ENCODE data around the gene NUS1. TPM values are rescaled to one million over a fixed set of nuclear protein-coding genes. Genes with fewer than 3 reads are reported as not detected.
A peak's percentile ranks its signal among the peaks of the same experiment; 100 is the strongest.

The NUS1 gene
- total and polyA plus RNA-seq, 9 of the 15 experiments (the other 6 are each of a cell fraction or from before 2014, with no cell fraction given): 16.3 to 53.7 (median 26.4) TPM

GRCh38 chr6:117674991-117675657 lies at the start of gene NUS1 (continued):
- TF ChIP-seq AFF4 (CRISPR knock-in tag; IDR thresholded peaks at IDR 0.05) (peak; percentile 73; the same call in 1 of the 2 replicates), CHAMP1 (IDR thresholded peaks at IDR 0.05) (peak; percentile 91), MLLT1 (IDR thresholded peaks at IDR 0.05) (peak in 1 of 2 experiments; percentile 29; a peak in 1 of 4 replicates), ZBTB33 (CRISPR knock-in tag; IDR thresholded peaks at IDR 0.05) (peak; percentile 68), POLR2B (IDR thresholded peaks at IDR 0.05; ENCODE audit: low read depth, partially characterized antibody) (peak; percentile 50), HNRNPH1 (optimal IDR thresholded peaks at IDR 0.05; ENCODE audit: low read depth, low read length) (no peak), BACH1 (tag; IDR thresholded peaks at IDR 0.05) (no peak), HLTF (IDR thresholded peaks at IDR 0.05) (peak; percentile 68), TBP (optimal IDR thresholded peaks at IDR 0.05; ENCODE audit: low read depth, low read length) (peak; percentile 56), TRIM24 (IDR thresholded peaks at IDR 0.05) (peak in 1 of 2 experiments; percentile 75; a peak in 2 of 4 replicates), SIN3A (IDR thresholded peaks at IDR 0.05; ENCODE audit: borderline replicate concordance in 2 of 2, control insufficient read depth in 1 of 2, low read depth in 2 of 2, low read length in 2 of 2) (peak in 1 of 2 experiments; percentile 83; a peak in 2 of 4 replicates), SIX5 (IDR thresholded peaks at IDR 0.05; ENCODE audit: borderline replicate concordance in 1 of 2, insufficient read depth in 1 of 2, low read depth in 1 of 2, low read length in 2 of 2) (peak in 1 of 2 experiments; percentile 25; a peak in 2 of 4 replicates), E2F8 (IDR thresholded peaks at IDR 0.05; ENCODE audit: low read depth, partially characterized antibody) (peak; percentile 67)
